NCI-H146 treated with DMSO at 0.1 percent for 48 hours (cell line): ENCODE data around the gene APOE.
A peak's percentile ranks its signal among the peaks of the same experiment; 100 is the strongest.
"Not testable (repeated sequence)": the region's sequence is repeated elsewhere in the genome, so short reads cannot be mapped to it uniquely, and the experiment has no call there.

Experiments used
- DNase-seq: peaks from one replicate; lab custom pipeline; 2025; ENCODE audit not compliant: unreplicated experiment; lab: John Stamatoyannopoulos, UW

Gene APOE

DNA sequence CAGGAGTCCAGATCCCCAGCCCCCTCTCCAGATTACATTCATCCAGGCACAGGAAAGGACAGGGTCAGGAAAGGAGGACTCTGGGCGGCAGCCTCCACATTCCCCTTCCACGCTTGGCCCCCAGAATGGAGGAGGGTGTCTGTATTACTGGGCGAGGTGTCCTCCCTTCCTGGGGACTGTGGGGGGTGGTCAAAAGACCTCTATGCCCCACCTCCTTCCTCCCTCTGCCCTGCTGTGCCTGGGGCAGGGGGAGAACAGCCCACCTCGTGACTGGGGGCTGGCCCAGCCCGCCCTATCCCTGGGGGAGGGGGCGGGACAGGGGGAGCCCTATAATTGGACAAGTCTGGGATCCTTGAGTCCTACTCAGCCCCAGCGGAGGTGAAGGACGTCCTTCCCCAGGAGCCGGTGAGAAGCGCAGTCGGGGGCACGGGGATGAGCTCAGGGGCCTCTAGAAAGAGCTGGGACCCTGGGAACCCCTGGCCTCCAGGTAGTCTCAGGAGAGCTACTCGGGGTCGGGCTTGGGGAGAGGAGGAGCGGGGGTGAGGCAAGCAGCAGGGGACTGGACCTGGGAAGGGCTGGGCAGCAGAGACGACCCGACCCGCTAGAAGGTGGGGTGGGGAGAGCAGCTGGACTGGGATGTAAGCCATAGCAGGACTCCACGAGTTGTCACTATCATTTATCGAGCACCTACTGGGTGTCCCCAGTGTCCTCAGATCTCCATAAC is at the start of gene APOE:
TSS of gene APOE (plus strand) at position 360 of the 724 bp plus-strand sequence. CDS start 829 bp downstream, outside the sequence.
- DNase-seq = no peak

DNA sequence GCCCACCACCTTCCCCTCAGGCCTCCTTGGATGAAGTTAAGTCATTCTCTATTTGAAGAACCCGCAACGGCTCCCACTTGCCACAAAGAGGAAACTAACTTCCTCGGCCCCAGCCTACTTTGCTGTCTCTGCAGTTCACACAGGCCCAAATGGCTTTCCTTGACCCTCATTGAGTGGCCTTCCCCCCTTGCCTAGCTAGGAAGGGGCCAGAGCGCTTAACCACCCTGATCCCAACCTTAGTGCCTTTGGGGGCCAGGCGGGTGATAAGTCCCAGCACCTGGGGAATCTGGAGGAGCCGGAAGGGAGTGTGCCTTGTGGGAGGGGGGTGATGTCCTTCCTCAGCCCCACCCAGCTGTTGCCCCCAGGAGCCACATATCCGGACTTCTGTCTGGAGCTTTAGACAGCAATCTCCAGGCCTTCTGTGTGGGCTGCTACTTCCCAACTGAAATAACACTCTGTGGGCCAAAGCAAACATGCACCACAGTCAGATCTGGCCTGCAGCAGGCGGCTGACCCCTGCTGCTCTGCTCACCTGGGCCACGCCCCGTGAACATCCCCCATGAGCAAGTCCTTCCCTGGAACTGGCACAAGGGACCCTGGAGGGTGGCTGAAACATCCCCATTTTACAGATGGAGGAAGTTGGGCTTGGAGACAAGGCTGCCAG is 49.0 kb upstream of the APOE start:
- DNase-seq = peak; percentile 72

DNA sequence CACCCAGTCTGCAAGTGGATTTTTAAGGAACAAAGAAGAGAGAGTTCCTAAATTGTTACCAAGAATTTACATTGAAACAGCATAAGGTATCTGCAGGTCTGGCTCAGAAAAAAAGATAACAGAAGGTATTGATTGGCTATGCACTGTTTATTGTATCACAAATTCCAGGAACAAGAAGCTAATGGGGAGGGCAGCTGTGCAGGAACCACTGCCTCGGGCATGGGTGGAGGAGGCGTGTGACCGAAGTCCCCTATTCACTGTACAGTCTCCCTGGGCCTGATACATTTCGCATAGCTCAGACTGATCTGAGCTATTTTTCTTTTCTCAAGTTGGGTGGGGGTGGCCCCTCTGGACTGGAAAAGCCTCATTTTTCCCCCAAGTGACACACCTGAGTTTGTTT is 47.8 kb upstream of the APOE start:
- DNase-seq = peak; percentile 81

DNA sequence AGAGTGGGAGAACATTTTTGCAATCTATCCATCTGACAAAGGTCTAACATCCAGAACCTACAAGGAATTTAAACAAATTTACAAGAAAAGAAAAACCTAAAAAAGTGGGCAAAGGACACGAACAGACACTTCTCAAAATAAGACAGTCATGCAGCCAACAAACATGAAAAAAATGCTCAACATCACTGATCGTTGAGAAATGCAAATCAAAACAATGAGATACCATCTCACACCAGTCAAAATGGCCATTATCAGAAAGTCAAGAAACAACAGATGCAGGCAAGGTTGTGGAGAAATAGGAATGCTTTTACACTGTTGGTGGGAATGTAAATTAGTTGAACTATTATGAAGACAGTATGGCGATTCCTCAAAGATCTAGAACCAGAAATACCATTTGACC is 44.0 kb upstream of the APOE start:
- not testable (repeated sequence) for DNase-seq

DNA sequence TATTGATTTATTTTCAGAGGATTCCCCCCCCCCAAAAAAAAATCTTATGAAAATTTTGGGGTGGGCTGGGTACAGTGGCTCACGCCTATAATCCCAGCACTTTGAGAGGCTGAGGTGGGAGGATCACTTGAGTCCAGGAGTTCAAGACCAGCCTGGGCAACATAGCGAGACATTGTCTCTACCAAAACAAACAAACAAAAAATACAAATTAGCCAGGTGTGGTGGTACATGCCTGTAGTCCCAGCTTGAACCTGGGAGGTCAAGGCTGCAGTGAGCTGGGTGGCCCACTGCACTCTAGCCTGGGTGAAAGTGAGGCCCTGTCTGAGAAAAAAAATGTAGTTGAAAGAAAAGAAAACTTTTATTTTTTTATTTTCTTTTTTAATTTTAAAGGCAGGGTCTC is 41.6 kb upstream of the APOE start:
- no peak for DNase-seq

DNA sequence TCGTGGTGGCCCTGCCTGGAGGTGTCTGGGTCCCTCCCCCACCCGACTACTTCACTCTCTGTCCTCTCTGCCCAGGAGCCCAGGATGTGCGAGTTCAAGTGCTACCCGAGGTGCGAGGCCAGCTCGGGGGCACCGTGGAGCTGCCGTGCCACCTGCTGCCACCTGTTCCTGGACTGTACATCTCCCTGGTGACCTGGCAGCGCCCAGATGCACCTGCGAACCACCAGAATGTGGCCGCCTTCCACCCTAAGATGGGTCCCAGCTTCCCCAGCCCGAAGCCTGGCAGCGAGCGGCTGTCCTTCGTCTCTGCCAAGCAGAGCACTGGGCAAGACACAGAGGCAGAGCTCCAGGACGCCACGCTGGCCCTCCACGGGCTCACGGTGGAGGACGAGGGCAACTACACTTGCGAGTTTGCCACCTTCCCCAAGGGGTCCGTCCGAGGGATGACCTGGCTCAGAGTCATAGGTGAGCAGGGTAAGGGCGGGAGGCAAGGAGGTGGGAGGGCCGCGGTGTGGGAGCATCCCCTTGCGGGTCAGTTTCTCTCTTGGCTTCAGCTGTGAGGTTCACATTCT is 40.3 kb upstream of the APOE start:
- no peak for DNase-seq

DNA sequence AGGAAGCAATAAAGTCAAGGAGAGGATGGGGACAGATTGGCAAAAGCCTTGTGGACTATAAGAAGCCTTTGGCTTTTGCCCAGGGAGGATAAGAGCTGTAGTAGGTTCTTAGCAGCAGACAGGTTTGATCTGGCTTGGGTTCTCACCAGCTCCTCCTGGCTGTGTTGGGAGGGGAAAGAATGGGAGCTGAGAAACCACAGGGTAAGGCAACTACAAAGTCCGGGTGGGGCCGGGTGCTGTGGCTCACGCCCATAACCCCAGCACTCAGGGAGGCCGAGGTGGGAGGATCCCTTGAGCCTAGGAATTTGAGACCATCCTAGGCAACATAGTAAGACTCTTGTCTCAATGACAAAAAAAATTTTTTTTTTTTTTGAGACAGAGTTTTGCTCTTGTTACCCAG is 38.9 kb upstream of the APOE start:
- no peak for DNase-seq

DNA sequence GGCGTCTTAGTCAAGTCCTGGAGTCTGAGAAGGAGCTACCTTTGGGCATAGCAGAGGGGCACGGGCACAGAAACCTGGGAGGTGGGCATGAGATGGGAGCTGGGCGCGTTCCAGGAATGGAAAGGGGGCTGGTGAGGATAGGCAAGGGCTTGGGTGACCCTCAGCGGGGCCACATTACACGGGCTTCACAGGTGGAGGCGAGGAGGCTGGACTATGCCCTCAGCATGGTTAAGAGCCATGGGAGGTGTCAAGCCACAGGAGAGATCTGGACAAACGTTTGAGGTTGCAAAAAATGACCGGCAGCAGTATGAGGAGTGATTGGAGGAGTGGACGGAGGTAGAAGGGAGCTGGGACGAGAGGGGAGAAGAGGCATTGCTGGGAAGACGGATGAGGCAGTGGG is 38.0 kb upstream of the APOE start:
- no peak for DNase-seq

DNA sequence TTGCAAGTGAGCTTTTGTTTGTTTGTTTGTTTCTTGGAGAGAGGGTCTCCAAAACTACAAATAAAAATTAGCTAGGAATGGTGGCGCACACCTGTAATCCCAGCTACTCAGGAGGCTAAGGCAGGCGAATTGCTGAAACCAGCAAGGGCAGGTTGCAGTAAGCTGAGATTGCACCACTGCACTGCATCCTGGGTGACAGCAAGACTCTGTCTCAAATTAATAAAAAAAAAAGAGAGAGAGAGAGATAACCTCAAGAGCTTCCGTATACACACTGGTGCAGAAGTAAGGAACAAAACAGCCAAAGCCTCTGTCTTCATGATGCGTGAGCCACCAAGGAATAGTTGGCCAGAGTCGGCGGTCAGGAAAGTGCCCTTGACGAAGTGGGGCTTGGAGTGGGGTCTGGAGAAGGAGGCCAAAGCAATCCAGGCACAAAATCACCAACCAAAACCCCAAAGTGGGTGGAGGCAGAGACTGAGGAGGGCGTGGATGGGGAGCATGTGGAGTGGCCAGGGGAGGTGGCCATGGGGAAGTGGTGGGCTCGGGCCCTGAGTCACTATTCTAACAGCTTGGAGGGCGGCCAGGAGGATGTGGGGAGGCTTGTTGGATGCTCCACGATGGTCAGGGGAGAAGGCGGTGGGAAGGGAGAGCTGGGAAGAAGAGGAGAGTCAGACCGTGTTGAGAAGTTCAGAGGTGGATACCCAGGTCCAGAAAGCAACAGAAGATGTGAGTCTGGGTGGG is 35.7 kb upstream of the APOE start:
- DNase-seq = no peak

DNA sequence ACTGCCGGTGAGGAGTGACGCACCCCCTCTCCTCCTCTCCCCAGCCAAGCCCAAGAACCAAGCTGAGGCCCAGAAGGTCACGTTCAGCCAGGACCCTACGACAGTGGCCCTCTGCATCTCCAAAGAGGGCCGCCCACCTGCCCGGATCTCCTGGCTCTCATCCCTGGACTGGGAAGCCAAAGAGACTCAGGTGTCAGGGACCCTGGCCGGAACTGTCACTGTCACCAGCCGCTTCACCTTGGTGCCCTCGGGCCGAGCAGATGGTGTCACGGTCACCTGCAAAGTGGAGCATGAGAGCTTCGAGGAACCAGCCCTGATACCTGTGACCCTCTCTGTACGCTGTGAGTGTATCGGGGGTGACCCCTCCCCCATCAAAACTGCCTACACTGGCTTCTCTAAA is 33.8 kb upstream of the APOE start:
- DNase-seq = no peak

DNA sequence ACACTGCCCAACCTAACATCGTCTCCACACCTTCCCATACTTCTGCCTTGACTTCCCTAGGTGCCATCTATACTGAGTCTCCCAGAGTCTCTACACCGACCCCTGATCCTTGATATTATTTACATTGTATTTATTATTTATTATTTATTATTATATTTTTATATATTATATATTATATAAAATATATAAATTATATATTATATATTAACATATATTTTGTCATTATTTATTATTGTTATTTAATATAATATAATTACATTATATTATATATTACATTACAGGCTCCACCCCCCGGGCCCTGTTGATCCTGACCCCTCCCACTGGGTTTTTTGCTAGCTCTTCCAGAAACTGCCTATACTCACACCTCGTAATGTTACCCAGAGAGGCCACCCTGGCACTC is 32.9 kb upstream of the APOE start:
- DNase-seq = no peak

DNA sequence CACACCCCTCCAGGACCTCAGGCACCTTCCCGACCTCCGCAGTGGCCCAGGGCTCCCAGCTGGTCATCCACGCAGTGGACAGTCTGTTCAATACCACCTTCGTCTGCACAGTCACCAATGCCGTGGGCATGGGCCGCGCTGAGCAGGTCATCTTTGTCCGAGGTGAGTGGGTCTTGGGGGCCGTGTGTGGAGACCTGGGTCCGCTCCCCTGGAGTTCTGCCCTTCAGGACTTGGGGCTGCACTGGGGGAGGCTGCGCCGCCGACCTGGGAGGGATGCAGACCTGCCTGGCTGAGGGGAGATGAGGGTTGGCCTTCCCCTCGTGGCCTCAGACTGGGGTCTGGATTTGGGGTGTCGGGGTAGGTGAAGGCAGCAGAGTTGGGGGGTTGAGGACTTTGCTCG is 31.3 kb upstream of the APOE start:
- no peak for DNase-seq

DNA sequence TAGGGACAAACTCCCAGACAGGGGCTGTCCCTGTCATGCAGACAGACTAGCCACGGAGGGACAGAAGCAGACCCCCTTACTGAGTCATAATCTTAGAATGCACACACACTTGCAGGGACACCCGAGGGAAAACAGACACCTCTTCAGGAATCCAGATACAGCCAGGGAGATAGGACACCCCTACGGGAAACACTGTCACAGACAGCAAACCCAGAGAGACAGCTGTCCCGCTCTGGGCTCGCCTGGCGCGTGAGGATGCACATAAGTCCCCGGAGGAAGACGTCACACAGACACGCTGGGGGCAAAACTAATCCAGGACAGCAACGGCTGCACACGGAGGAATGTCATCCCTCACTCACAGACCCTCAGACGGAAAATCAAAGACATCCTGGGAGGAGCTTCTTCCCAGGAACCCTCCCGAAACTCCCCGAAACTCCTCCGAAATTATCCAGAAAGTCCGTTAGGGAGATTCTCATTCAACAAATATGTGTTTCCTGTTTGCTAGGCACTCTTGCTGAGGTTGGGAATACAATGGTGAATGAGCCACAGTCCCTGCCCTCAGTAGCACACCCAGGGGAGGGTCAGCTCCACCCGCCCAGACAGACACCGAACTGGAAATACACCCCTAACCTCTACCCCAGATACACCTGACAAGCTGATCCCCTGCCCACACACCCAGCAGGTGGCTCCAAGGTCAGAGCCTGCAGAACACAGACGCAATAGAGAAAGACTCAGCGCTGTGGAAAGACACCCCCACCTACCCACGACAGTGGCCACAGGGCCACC is 29.7 kb upstream of the APOE start:
- DNase-seq = no peak

DNA sequence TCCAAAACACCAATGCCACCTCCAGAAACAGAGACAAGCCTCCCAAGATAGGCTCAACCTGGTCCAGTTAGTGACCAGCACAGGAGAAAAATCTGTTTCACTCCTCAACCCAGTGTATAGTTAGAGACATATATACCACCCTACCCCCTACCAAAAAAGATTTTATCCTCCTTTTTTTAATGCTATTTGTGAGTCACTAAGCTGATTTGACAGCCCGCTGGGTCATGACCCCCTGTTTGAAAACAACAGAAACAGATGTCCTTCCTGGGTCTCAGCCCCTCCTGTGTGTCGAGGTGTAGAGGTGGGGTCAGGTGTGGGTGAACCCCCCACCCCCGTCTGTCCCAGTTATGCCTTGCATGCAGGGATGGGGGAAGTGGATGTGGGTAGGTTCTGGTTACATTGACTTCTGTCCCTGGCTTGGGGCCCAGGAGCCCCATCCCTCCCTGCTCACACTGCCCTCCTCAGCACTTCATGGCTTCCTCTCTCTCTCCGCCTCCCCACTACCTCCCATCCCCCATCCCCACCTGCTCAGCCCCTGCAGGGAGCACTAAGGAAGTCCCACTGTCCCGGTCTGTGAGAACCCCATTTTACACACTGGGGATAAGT is 28.6 kb upstream of the APOE start:
- no peak for DNase-seq

DNA sequence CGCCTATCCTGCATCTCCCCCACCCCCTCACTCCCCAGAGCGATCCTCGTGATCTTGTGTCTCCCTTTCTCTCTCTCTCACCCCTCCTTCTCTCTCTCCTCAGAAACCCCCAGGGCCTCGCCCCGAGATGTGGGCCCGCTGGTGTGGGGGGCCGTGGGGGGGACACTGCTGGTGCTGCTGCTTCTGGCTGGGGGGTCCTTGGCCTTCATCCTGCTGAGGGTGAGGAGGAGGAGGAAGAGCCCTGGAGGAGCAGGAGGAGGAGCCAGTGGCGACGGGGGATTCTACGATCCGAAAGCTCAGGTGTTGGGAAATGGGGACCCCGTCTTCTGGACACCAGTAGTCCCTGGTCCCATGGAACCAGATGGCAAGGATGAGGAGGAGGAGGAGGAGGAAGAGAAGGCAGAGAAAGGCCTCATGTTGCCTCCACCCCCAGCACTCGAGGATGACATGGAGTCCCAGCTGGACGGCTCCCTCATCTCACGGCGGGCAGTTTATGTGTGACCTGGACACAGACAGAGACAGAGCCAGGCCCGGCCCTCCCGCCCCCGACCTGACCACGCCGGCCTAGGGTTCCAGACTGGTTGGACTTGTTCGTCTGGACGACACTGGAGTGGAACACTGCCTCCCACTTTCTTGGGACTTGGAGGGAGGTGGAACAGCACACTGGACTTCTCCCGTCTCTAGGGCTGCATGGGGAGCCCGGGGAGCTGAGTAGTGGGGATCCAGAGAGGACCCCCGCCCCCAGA is 27.3 kb upstream of the APOE start:
- no peak for DNase-seq

DNA sequence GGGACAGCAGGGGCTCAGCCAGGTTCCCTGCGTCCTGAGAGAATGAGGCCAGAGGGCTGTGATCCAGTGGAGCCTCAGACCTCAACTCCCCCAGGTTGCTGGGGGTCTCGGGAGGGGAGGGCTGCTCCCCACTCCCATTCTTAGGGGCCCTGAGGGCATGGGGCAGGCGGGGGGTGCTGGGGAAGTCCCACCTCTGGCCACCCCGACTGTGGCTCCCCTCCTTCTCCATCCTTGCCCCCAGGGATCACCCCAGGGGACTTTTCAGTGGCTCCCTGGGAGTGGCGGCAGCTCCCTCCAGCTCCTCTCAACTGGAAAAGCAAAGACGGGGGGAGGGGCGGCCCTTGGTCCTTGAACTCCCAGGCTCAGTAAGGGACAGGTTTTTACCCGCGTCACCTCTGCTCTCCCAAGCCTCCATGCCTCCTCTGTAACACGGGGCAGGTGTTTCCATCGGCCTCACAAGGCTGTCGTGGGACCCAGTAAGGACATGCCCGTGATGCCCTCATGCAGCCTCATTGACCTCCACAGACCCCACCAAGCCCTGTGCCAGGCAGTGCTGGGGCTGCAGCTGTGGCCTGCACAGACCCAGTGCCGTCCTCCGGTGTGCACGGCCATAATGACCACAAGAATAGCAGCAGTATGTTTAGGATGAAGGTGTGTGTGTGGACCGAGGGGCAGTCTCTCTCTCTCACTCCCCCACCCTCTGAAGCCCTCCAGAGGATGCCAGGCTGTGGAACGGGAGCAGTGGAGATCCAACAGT is 26.1 kb upstream of the APOE start:
- no peak for DNase-seq

DNA sequence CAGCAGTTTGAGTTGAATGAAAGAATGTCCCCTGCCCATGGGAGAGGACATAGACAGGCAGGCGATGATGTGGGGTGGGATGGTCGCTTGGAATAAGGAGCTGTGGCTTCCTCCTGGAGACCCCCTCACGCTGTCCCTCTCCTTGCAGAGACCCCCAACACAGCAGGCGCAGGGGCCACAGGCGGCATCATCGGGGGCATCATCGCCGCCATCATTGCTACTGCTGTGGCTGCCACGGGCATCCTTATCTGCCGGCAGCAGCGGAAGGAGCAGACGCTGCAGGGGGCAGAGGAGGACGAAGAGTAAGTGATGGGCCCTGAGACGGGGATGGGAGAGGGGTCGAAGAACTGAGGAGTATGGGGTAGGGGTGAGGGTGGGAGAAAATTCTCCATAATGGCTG is 23.5 kb upstream of the APOE start:
- DNase-seq = no peak

DNA sequence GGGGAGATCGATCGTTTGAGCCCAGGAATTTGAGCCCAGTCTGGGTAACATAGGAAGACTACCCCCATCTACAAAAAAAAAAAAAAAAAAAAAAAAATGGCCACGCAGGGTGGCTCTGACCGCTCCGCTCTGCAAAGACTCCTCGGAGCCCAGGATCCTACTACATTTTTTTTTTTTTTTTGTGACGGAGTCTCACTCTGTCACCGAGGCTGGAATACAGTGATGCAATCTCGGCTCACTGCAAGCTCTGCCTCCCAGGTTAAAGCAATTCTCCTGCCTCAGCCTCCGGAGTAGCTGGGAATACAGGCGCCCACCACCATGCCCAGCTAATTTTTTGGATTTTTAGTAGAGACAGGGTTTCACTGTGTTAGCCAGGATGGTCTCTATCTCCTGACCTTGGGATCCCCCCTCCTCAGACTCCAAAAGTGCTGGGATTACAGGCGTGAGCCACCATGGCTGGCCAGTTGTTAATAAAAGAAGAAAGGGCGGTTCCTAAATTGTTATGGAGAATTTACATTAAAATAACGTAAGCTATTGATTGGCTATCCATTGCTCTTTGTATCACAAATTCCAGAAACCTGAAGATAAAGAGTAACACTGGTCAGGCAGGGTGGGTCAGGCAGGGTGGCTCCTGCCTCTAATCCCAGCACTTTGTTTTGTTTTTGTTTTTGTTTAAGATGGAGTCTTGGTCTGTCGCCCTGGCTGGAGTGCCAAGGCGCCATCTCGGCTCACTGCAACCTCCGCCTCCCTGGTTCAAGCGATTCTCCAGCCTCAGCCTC is 22.8 kb upstream of the APOE start:
- DNase-seq = not testable (repeated sequence)
